ENCODE results near the gene OTX1.

DNA sequence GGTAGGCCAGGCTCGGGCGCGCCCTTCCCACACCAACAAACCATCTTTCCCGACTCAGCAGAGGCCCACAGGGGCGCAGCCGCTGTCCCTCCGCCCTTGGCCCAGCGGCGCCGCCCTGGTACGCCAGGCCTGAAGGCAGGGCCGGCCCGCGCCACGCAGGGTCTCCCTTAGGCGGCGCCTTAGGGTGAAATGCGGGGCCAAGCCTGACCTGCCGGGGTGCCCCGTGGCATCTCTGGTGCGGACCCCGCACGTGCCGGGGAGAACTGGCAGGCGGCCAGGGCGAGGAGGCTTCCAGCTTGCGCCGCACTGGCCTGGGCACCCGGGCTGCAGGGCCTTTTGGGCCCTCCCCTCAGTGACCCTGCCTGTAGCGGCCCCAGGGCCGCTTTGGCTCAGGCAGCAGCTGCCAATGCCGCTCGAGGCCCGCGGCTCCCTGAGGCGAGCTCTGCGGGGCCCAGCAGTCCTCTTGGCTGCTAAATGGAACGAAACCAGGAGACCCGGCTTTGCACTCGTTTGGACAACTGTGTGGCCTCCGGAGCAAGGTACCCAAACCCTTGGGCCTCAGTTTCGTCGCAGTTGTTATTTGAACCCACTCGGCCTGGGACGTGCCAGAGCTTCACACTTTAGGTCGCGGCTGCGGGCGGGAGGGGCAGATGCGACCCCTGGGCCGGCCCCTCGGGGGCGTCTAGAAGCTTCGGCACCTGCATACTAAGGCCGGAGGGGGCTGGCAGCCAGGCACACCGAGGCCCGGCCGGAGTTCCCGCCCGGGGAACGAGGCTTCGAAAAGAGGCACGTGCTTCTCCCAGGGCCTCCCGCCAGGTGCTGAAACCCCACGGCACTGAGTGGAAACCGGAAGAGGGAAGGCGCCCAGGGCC lies 8.5 kb downstream of the OTX1 start:
- no peak for TF ChIP-seq YY1 (IDR thresholded peaks at IDR 0.05; ENCODE audit: insufficient read depth, insufficient read length)
- TF ChIP-seq SUZ12 (IDR thresholded peaks at IDR 0.05; ENCODE audit: extremely low read depth, insufficient read depth, insufficient read length): peak; percentile 69
